Measurements from ENCODE around the gene GNPAT.

DNA sequence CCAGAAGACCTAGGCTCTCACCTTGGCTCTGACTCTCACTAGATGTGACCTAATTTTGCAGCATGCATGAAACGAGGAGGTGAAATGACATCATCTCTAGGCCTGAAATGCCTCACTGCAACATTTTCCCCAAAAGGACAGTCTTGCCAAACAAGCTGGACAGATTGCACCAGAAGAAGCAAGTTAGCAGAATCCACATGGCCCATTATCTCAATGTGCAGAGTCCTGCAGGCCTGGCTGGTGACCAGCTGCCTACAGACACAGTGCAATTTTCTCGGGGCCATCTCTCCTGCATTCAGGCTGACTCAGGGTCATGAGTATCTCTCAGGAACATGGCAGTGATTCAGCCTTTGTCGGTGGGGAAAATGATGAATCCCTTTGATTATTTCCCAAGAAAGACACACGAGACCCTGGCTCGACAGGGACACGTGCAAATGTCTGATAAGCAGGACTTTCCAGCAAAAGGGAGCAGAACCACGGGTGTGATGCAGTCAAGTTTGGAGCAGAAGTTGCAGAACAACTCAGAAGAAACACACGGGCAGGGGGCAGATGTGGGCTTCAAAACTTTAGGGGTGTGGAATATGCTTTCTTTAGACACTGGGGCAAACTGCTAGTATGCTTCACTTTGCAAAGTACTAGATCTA lies 40.5 kb upstream of the GNPAT start:
- TF ChIP-seq EZH2phosphoT487 (conservative IDR thresholded peaks at IDR 0.05; ENCODE audit: low read length): no peak
- TF ChIP-seq, protein P1, sequence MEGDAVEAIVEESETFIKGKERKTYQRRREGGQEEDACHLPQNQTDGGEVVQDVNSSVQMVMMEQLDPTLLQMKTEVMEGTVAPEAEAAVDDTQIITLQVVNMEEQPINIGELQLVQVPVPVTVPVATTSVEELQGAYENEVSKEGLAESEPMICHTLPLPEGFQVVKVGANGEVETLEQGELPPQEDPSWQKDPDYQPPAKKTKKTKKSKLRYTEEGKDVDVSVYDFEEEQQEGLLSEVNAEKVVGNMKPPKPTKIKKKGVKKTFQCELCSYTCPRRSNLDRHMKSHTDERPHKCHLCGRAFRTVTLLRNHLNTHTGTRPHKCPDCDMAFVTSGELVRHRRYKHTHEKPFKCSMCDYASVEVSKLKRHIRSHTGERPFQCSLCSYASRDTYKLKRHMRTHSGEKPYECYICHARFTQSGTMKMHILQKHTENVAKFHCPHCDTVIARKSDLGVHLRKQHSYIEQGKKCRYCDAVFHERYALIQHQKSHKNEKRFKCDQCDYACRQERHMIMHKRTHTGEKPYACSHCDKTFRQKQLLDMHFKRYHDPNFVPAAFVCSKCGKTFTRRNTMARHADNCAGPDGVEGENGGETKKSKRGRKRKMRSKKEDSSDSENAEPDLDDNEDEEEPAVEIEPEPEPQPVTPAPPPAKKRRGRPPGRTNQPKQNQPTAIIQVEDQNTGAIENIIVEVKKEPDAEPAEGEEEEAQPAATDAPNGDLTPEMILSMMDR (IDR thresholded peaks at IDR 0.05; ENCODE audit: insufficient read depth, low read length, poor library complexity, severe bottlenecking): no peak
